H9 (cell line): ENCODE results near the gene CSMD2. TPM values are rescaled to one million over a fixed set of nuclear protein-coding genes. Genes with fewer than 3 reads are reported as not detected.

Source experiments
- DNase-seq: peaks from one replicate; pipeline ENCODE4 v3.0.0-alpha.2; 2017
- H2AFZ ChIP-seq: one replicate; pipeline ENCODE4 v1.6.1; 2013; ENCODE audit warnings: mild to moderate bottlenecking, low read length, control low read depth, moderate library complexity
- H2AK5ac ChIP-seq: 2 replicates; pipeline ENCODE4 v1.6.1; 2013; ENCODE audit warnings: low read length, control low read depth, mixed read lengths; ENCODE audit not compliant: insufficient read length
- H2BK120ac ChIP-seq: one replicate; pipeline ENCODE4 v1.6.1; 2013; ENCODE audit warnings: low read depth, mild to moderate bottlenecking, low read length, control low read depth, inconsistent platforms; ENCODE audit not compliant: poor library complexity, severe bottlenecking
- H2BK12ac ChIP-seq: 2 replicates; pipeline ENCODE4 v1.6.1; 2013; ENCODE audit warnings: low read length, control low read depth, mixed read lengths, low read depth; ENCODE audit not compliant: insufficient read length
- H2BK15ac ChIP-seq: 2 replicates; pipeline ENCODE4 v1.6.1; 2013; ENCODE audit warnings: low read depth, low read length, control low read depth
- H2BK20ac ChIP-seq: one replicate; pipeline ENCODE4 v1.6.1; 2013; ENCODE audit warnings: low read depth, mild to moderate bottlenecking, low read length, control low read depth, inconsistent platforms; ENCODE audit not compliant: poor library complexity, severe bottlenecking
- H2BK5ac ChIP-seq: 2 replicates; pipeline ENCODE4 v1.6.1; 2013; ENCODE audit warnings: low read length, control low read depth, mixed read lengths; ENCODE audit not compliant: insufficient read length
- H3K14ac ChIP-seq: 2 replicates; pipeline ENCODE4 v1.6.1; 2013; ENCODE audit warnings: low read length, control low read depth; ENCODE audit not compliant: insufficient read depth
- H3K18ac ChIP-seq: 2 replicates; pipeline ENCODE4 v1.6.1; 2013; ENCODE audit warnings: low read depth, mild to moderate bottlenecking, mixed read lengths, low read length, control low read depth; ENCODE audit not compliant: insufficient read length
- H3K23ac ChIP-seq: 2 replicates; pipeline ENCODE4 v1.6.1; 2013; ENCODE audit warnings: low read length, control low read depth, mixed read lengths, low read depth; ENCODE audit not compliant: insufficient read length
- H3K23me2 ChIP-seq: 2 replicates; pipeline ENCODE4 v1.6.1; 2013; ENCODE audit warnings: low read depth, mild to moderate bottlenecking, mixed read lengths, low read length, control low read depth; ENCODE audit not compliant: insufficient read length, poor library complexity, severe bottlenecking
- H3K27ac ChIP-seq: 2 replicates; pipeline ENCODE4 v1.5.1; 2013; ENCODE audit warnings: low read length, control low read depth, mixed read lengths, low read depth; ENCODE audit not compliant: insufficient read length
- H3K27me3 ChIP-seq: 2 replicates; pipeline ENCODE4 v1.6.1; 2013; ENCODE audit warnings: low read length, control low read depth, inconsistent platforms; ENCODE audit not compliant: insufficient read depth
- H3K4ac ChIP-seq: 2 replicates; pipeline ENCODE4 v1.6.1; 2013; ENCODE audit warnings: low read depth, mild to moderate bottlenecking, control low read depth, inconsistent platforms, low read length, moderate library complexity
- H3K4me1 ChIP-seq: 2 replicates; pipeline ENCODE4 v1.6.1; 2013; ENCODE audit warnings: low read length, control low read depth, inconsistent platforms; ENCODE audit not compliant: insufficient read depth
- H3K4me2 ChIP-seq: 2 replicates; pipeline ENCODE4 v1.6.1; 2013; ENCODE audit warnings: low read length, control low read depth, mixed read lengths; ENCODE audit not compliant: insufficient read length, insufficient read depth
- H3K56ac ChIP-seq: 2 replicates; pipeline ENCODE4 v1.6.1; 2013; ENCODE audit warnings: low read depth, mild to moderate bottlenecking, mixed read lengths, low read length, control low read depth; ENCODE audit not compliant: insufficient read length
- H3K79me1 ChIP-seq: 2 replicates; pipeline ENCODE4 v1.6.1; 2013; ENCODE audit warnings: low read depth, mild to moderate bottlenecking, moderate library complexity, low read length, control low read depth, inconsistent platforms; ENCODE audit not compliant: insufficient read depth, poor library complexity, severe bottlenecking
- H3K79me2 ChIP-seq: 2 replicates; pipeline ENCODE4 v1.6.1; 2013; ENCODE audit warnings: low read length, control low read depth, inconsistent platforms; ENCODE audit not compliant: insufficient read depth
- H3K9ac ChIP-seq: 2 replicates; pipeline ENCODE4 v1.6.1; 2013; ENCODE audit warnings: low read length, control low read depth, mixed read lengths; ENCODE audit not compliant: insufficient read length; ENCODE audit errors: extremely low read depth
- H3K9me3 ChIP-seq: one replicate; pipeline ENCODE4 v1.6.1; 2013; ENCODE audit warnings: low read depth, low read length, inconsistent platforms; ENCODE audit not compliant: control insufficient read depth
- H3T11ph ChIP-seq: one replicate; pipeline ENCODE4 v1.6.1; 2013; ENCODE audit warnings: mild to moderate bottlenecking, low read length, control low read depth, inconsistent platforms
- H4K20me1 ChIP-seq: one replicate; pipeline ENCODE4 v1.6.1; 2013; ENCODE audit not compliant: control insufficient read depth, insufficient read length, insufficient read depth
- H4K5ac ChIP-seq: 2 replicates; pipeline ENCODE4 v1.6.1; 2013; ENCODE audit warnings: low read depth, mild to moderate bottlenecking, mixed read lengths, low read length, control low read depth; ENCODE audit not compliant: insufficient read length
- H4K8ac ChIP-seq: replicated peaks from 2 replicates; pipeline ENCODE4 v1.6.1; 2013; ENCODE audit warnings: low read length, control low read depth, mixed read lengths, low read depth; ENCODE audit not compliant: insufficient read length
- H4K91ac ChIP-seq: 2 replicates; pipeline ENCODE4 v1.6.1; 2013; ENCODE audit warnings: low read depth, mild to moderate bottlenecking, moderate library complexity, mixed read lengths, low read length, control low read depth; ENCODE audit not compliant: insufficient read length
- H3K27ac Mint-ChIP-seq, 3 experiments: 2 replicates in 2 of 3; 3 replicates in 1 of 3; pipeline ENCODE4 v1.8.0; 2020 to 2021; ENCODE audit warnings: mixed read lengths in 3 of 3, mild to moderate bottlenecking in 1 of 3, moderate library complexity in 1 of 3
- H3K27me3 Mint-ChIP-seq: 2 replicates; pipeline ENCODE4 v1.8.0; 2021; ENCODE audit warnings: low read depth, mild to moderate bottlenecking, moderate library complexity, mixed read lengths
- H3K36me3 Mint-ChIP-seq, 3 experiments: 2 replicates in 2 of 3; 3 replicates in 1 of 3; pipeline ENCODE4 v1.8.0; 2020 to 2021; ENCODE audit warnings: low read depth in 3 of 3, mixed read lengths in 3 of 3; ENCODE audit not compliant: insufficient read depth in 1 of 3
- H3K4me1 Mint-ChIP-seq, 2 experiments: 2 replicates each; pipeline ENCODE4 v1.8.0; 2020; ENCODE audit warnings: mixed read lengths in 2 of 2
- H3K4me3 Mint-ChIP-seq, 2 experiments: 2 replicates in 1 of 2; 3 replicates in 1 of 2; pipeline ENCODE4 v1.8.0; 2020 to 2021; ENCODE audit warnings: mild to moderate bottlenecking in 2 of 2, mixed read lengths in 2 of 2, moderate library complexity in 1 of 2
- H3K9me3 Mint-ChIP-seq, 2 experiments: 2 replicates in 1 of 2; 3 replicates in 1 of 2; pipeline ENCODE4 v1.8.0; 2020; ENCODE audit warnings: mild to moderate bottlenecking in 2 of 2, mixed read lengths in 2 of 2, moderate library complexity in 1 of 2
- CTCF ChIP-seq: fragments of 200-600 bp; sonication (generic); conservative IDR thresholded peaks from 3 replicates; pipeline ENCODE4 v1.8.0; 2021; ENCODE audit warnings: antibody characterized with exemption, mild to moderate bottlenecking
- WGBS: extraction: QIAGEN DNeasy Blood & Tissue Kit; methylation state at CpG from one replicate; pipeline ENCODE4 v1.1.7; 2013; ENCODE audit warnings: missing lambda C conversion rate, low lambda C conversion rate, mixed read lengths; ENCODE audit not compliant: insufficient read length; ENCODE audit errors: extremely low coverage; 5-methylcytosine and 5-hydroxymethylcytosine counted together
- total RNA-seq: library from RNA; stranded (reverse); gene quantifications from 2 replicates; pipeline ENCODE4 v1.2.1, GENCODE V29; 2021

Gene CSMD2
- total RNA-seq, 1 experiment from 2014 or later, result 6.4 TPM

- H3K79me1 ChIP-seq, result no peaks in the 10 kb centered on the region
- H3K4me2 ChIP-seq, result no peak overlapping the region
- no peaks in the 10 kb centered on the region for H3K23me2 ChIP-seq
- no peak overlapping the region for H2AK5ac ChIP-seq
- no peak overlapping the region for H3K4ac ChIP-seq
- Mint-ChIP-seq H3K4me1 (peaks cover 6% of the 10 kb centered on the region in 2 experiments), H3K27me3 (peaks cover 6% of the 10 kb centered on the region), H3K36me3 (peaks cover 39 to 56% (median 51%) of the 10 kb centered on the region in 3 experiments), H3K27ac (no peak overlapping the region; a peak in 1 of 7 replicates), H3K4me3 (no peak overlapping the region), H3K9me3 (peaks cover 39 to 52% of the 10 kb centered on the region in 2 experiments)
- WGBS, result no CpG with 5 or more reads among the region's 1 CpG
- H3T11ph ChIP-seq, result no peak overlapping the region
- no peak overlapping the region for H4K91ac ChIP-seq
- H4K5ac ChIP-seq, result no peak overlapping the region
- no peak overlapping the region for H2AFZ ChIP-seq
- H3K56ac ChIP-seq, result no peak overlapping the region
- no peak overlapping the region for H3K14ac ChIP-seq
- no peak overlapping the region for H4K8ac ChIP-seq
- no peak overlapping the region for H2BK20ac ChIP-seq
- no peak overlapping the region for H3K27ac ChIP-seq
- H3K9ac ChIP-seq, result no peak overlapping the region
- no peak overlapping the region for H3K23ac ChIP-seq
- H2BK12ac ChIP-seq, result no peak overlapping the region
- DNase-seq, result no peak
- peaks cover 38% of the 10 kb centered on the region for H3K9me3 ChIP-seq
- no peaks in the 10 kb centered on the region for H3K79me2 ChIP-seq
- H2BK15ac ChIP-seq, result no peak overlapping the region
- no peak overlapping the region for H2BK120ac ChIP-seq
- H4K20me1 ChIP-seq, result no peaks in the 10 kb centered on the region
- no peaks in the 10 kb centered on the region for H3K27me3 ChIP-seq
- H2BK5ac ChIP-seq, result no peak overlapping the region
- no peaks in the 10 kb centered on the region for H3K4me1 ChIP-seq
- H3K18ac ChIP-seq, result no peak overlapping the region
- TF ChIP-seq CTCF, result no peak
Observed at GRCh38 chr1:33497410-33497809, 667.6 kb downstream of the CSMD2 start.
